Liver (tissue), 9 donors: Measurements from ENCODE around the gene ZRANB1. TPM values are rescaled to one million over a fixed set of nuclear protein-coding genes. Genes with fewer than 3 reads are reported as not detected.

Source experiments
- DNase-seq: peaks from one replicate; pipeline ENCODE4 v3.0.0-alpha.2; 2017; ENCODE audit warnings: low spot score
- H3K27ac ChIP-seq, 2 donors: one replicate each; pipeline ENCODE4 v1.7.0; 2013; ENCODE audit warnings: inconsistent platforms in 2 of 2, low read length in 2 of 2, control low read depth in 1 of 2, low read depth in 1 of 2, mild to moderate bottlenecking in 1 of 2
- H3K27me3 ChIP-seq, 4 donors: one replicate each; pipeline versions ENCODE4 v1.6.1 to v1.7.0; 2013; ENCODE audit warnings: low read length in 3 of 4, inconsistent platforms in 1 of 4, mild to moderate bottlenecking in 1 of 4, moderate library complexity in 1 of 4; ENCODE audit not compliant: control insufficient read depth in 4 of 4, insufficient read depth in 4 of 4
- H3K36me3 ChIP-seq, 4 donors: one replicate each; pipeline versions ENCODE4 v1.6.1 to v1.7.0; 2013; ENCODE audit warnings: low read length in 3 of 4, mild to moderate bottlenecking in 3 of 4, low read depth in 1 of 4, moderate library complexity in 1 of 4; ENCODE audit not compliant: control insufficient read depth in 4 of 4, insufficient read depth in 3 of 4
- H3K4me1 ChIP-seq, 4 donors: one replicate each; pipeline versions ENCODE4 v1.6.1 to v1.7.0; 2013; ENCODE audit warnings: low read length in 3 of 4, mild to moderate bottlenecking in 3 of 4, moderate library complexity in 1 of 4; ENCODE audit not compliant: control insufficient read depth in 4 of 4, insufficient read depth in 4 of 4
- H3K4me3 ChIP-seq, 3 donors: one replicate each; pipeline versions ENCODE4 v1.6.1 to v1.7.0; 2013; ENCODE audit warnings: low read length in 3 of 3, control low read depth in 1 of 3, low read depth in 1 of 3, mild to moderate bottlenecking in 1 of 3
- H3K9ac ChIP-seq, 2 donors: one replicate each; pipeline ENCODE4 v1.7.0; 2013; ENCODE audit warnings: low read length in 2 of 2, mild to moderate bottlenecking in 2 of 2, moderate library complexity in 2 of 2, control low read depth in 1 of 2, low read depth in 1 of 2
- H3K9me3 ChIP-seq, 4 donors: one replicate each; pipeline versions ENCODE4 v1.6.1 to v1.7.0; 2013; ENCODE audit warnings: low read length in 3 of 4; ENCODE audit not compliant: control insufficient read depth in 4 of 4
- EGR1 ChIP-seq, 2 donors: IDR thresholded peaks; 2 replicates each; pipeline ENCODE4 v1.6.1; 2016 to 2018; ENCODE audit warnings: antibody characterized with exemption in 2 of 2, low read depth in 2 of 2
- FOXA1 ChIP-seq: IDR thresholded peaks from 2 replicates; pipeline ENCODE4 v1.6.1; 2016; ENCODE audit warnings: antibody characterized with exemption
- FOXA2 ChIP-seq: IDR thresholded peaks from 2 replicates; pipeline ENCODE4 v1.6.1; 2016; ENCODE audit warnings: antibody characterized with exemption
- GABPA ChIP-seq, 2 donors: IDR thresholded peaks in 1 of 2; conservative IDR thresholded peaks in 1 of 2; 2 replicates each; pipeline ENCODE4 v1.6.1; 2016; ENCODE audit warnings: antibody characterized with exemption in 2 of 2, mild to moderate bottlenecking in 1 of 2, moderate library complexity in 1 of 2
- HNF4G ChIP-seq: IDR thresholded peaks from 2 replicates; pipeline ENCODE4 v1.6.1; 2016; ENCODE audit warnings: antibody characterized with exemption
- JUND ChIP-seq, 2 donors: IDR thresholded peaks; 2 replicates each; pipeline ENCODE4 v1.6.1; 2016; ENCODE audit warnings: antibody characterized with exemption in 2 of 2
- NR2F2 ChIP-seq: IDR thresholded peaks from 2 replicates; pipeline ENCODE4 v1.6.1; 2016; ENCODE audit warnings: antibody characterized with exemption
- RAD21 ChIP-seq, 2 donors: IDR thresholded peaks; 2 replicates each; pipeline ENCODE4 v1.6.1; 2016; ENCODE audit warnings: antibody characterized with exemption in 2 of 2, mild to moderate bottlenecking in 2 of 2
- SP1 ChIP-seq: IDR thresholded peaks from 2 replicates; pipeline ENCODE4 v1.6.1; 2018; ENCODE audit warnings: antibody characterized with exemption, mild to moderate bottlenecking
- YY1 ChIP-seq: IDR thresholded peaks from 2 replicates; pipeline ENCODE4 v1.6.1; 2016; ENCODE audit warnings: antibody characterized with exemption, mild to moderate bottlenecking
- WGBS: extraction: QIAGEN DNeasy Blood & Tissue Kit; methylation state at CpG from one replicate; pipeline ENCODE4 v1.1.7; 2013; 5-methylcytosine and 5-hydroxymethylcytosine counted together
- polyA plus RNA-seq, 2 donors: library from polyadenylated mRNA; stranded (reverse) in 1 of 2; unstranded in 1 of 2; fragments of 200-250 nt in 1 of 2; fragments of >200 nt in 1 of 2; fragmentation: Nextera tagmentation in 1 of 2; extraction: Ambion mirVana in 1 of 2; gene quantifications; one replicate each; pipeline versions ENCODE4 v1.2.1 to v1.2.3, GENCODE V29; 2013 to 2015
- total RNA-seq, 2 donors: library from RNA; depleted of rRNA; stranded (reverse); fragments of >200 nt; gene quantifications; one replicate each; pipeline ENCODE4 v1.2.3, GENCODE V29; 2014
- TF ChIP-seq, protein P1 (sequence below): IDR thresholded peaks from 2 replicates; pipeline ENCODE4 v1.6.1; 2016; ENCODE audit warnings: antibody characterized with exemption, mild to moderate bottlenecking
- TF ChIP-seq, protein P2 (sequence below): fragments of 150-350 bp; IDR thresholded peaks from 2 replicates; pipeline ENCODE4 v1.5.1; 2017; ENCODE audit warnings: improper control_type of control experiment, low read depth, low read length; ENCODE audit not compliant: missing input control
- TF ChIP-seq, protein P3 (sequence below): IDR thresholded peaks from 2 replicates; pipeline ENCODE4 v1.6.1; 2016; ENCODE audit warnings: antibody characterized with exemption
- donor health status: healthy.
- donor health status: healthy.
- donor health status: healthy.
- donor health status: healthy.
- donor health status: healthy.

The ZRANB1 gene
- total and polyA plus RNA-seq, 4 donors = 6.2 to 32.5 (median 14.4) TPM

DNA sequence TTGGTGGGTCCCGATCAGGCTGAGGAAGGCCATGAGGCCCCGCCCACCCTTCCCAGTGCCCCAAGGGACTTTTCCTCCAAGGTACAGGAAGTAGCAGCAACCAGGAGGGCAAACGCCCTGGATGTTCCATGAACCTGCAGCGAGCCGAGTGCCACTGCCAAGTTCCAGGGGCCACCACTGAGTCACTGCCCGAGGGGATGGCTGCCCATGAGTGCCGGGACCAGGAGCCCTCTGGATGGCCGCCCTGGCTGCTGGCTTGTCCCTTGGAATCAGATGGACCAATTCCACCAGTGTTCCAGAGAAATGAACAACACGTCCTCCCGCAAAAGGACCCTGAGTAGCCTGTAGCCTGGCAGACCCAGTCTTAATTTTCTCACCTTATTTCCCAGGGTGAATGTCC lies 74.2 kb downstream of the ZRANB1 start:
- Histone ChIP-seq H3K4me1 (peaks cover 0 to 4% (median 2%) of the 10 kb centered on the region in 4 donors), H3K27me3 (no peaks in the 10 kb centered on the region), H3K9me3 (peaks cover 0 to 2% (median 0%) of the 10 kb centered on the region in 4 donors), H3K9ac (no peak overlapping the region), H3K36me3 (no peaks in the 10 kb centered on the region), H3K27ac (peak overlapping the region; percentile 17 to 31), H3K4me3 (no peak overlapping the region)
- no peak for DNase-seq
- WGBS = 84% methylated on average over 10 of the region's 10 CpGs
- TF ChIP-seq RAD21 (IDR thresholded peaks at IDR 0.05) (no peak), GABPA (IDR thresholded peaks at IDR 0.05 in 1 of 2, conservative IDR thresholded peaks at IDR 0.05 in 1 of 2) (no peak), HNF4G (no peak), YY1 (no peak)
- TF ChIP-seq, protein P1, sequence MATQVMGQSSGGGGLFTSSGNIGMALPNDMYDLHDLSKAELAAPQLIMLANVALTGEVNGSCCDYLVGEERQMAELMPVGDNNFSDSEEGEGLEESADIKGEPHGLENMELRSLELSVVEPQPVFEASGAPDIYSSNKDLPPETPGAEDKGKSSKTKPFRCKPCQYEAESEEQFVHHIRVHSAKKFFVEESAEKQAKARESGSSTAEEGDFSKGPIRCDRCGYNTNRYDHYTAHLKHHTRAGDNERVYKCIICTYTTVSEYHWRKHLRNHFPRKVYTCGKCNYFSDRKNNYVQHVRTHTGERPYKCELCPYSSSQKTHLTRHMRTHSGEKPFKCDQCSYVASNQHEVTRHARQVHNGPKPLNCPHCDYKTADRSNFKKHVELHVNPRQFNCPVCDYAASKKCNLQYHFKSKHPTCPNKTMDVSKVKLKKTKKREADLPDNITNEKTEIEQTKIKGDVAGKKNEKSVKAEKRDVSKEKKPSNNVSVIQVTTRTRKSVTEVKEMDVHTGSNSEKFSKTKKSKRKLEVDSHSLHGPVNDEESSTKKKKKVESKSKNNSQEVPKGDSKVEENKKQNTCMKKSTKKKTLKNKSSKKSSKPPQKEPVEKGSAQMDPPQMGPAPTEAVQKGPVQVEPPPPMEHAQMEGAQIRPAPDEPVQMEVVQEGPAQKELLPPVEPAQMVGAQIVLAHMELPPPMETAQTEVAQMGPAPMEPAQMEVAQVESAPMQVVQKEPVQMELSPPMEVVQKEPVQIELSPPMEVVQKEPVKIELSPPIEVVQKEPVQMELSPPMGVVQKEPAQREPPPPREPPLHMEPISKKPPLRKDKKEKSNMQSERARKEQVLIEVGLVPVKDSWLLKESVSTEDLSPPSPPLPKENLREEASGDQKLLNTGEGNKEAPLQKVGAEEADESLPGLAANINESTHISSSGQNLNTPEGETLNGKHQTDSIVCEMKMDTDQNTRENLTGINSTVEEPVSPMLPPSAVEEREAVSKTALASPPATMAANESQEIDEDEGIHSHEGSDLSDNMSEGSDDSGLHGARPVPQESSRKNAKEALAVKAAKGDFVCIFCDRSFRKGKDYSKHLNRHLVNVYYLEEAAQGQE = no peak

DNA sequence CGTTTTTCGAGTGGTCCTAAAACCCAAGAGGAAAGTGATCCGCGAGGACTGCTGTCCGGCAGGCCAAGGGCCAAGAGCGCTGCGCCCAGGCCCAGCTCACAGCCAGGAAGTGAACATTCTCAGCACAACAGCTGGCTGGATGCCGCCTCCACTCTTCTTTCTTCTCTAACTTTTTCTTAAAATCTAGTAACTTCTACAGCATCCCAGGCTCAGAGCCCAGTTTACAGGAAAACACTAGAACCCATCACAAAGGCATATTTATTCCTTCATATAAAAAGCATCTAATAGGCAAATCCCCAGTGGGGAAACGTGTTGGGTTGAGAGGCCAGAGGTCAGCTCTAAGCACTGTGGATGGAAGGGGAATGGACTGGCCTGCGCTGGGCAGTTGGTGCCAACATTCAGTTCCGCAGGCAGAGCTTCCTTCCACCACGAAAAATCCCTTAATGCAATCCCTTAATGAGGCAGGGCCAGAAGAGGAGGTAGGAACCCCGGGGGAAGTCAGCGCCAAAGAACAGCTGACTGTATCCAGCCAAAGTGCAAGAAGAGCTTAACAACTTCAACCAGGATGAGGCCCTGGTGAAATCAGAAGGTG lies 74.8 kb downstream of the ZRANB1 start:
- H3K4me3 ChIP-seq = no peak overlapping the region
- no peaks in the 10 kb centered on the region for H3K27me3 ChIP-seq
- H3K9ac ChIP-seq = no peak overlapping the region
- TF ChIP-seq NR2F2 (peak; percentile 40), FOXA2 (no peak)
- no peaks in the 10 kb centered on the region for H3K36me3 ChIP-seq
- H3K9me3 ChIP-seq = peaks cover 0 to 2% (median 0%) of the 10 kb centered on the region in 4 donors
- no peak for DNase-seq
- 79% methylated on average over 14 of the region's 14 CpGs for WGBS
- peaks cover 0 to 4% (median 2%) of the 10 kb centered on the region in 4 donors for H3K4me1 ChIP-seq
- peak overlapping the region; percentile 17 to 31 for H3K27ac ChIP-seq

DNA sequence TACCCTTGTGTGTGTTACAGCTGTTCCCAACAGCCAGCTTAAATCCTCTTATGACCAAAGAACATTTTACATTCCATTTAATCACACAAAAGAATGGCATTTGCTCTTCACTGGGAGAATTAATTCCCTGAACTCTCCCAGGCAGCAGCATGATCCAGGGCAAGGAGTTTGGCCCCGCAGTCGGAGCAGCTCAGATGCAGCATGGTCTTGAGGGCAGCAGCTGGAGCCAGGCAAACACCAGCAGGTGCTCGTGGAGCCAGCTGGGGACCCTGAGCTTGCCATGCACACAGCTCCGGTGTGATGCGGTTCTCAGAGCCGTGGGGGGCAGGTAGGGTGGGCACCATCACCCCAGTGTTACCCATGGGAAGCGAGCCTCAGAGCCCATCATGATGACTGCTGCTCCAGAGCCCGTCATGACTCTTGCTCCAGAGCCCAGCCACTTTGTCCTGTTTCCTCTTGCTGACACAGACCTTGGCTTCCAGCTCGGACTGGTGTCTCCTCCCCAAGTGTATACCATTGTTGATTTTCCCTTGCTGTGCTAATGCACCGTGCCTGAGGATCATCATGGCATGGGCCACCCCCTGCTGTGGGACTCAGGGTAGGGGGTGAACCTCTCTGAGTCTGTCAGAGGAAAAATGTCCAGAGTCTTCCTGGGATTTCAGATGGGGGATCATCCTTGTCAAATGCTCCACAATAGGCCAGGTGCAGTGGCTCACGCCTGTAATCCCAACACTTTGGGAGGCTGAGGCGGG lies 75.8 kb downstream of the ZRANB1 start:
- peaks cover 0 to 4% (median 2%) of the 10 kb centered on the region in 4 donors for H3K4me1 ChIP-seq
- H3K4me3 ChIP-seq = no peak overlapping the region
- no peak for DNase-seq
- peaks cover 0 to 2% (median 0%) of the 10 kb centered on the region in 4 donors for H3K9me3 ChIP-seq
- H3K36me3 ChIP-seq = no peaks in the 10 kb centered on the region
- 84% methylated on average over 12 of the region's 12 CpGs for WGBS
- no peak for TF ChIP-seq YY1
- TF ChIP-seq JUND (IDR thresholded peaks at IDR 0.05) = no peak
- TF ChIP-seq RAD21 (IDR thresholded peaks at IDR 0.05) = no peak
- no peak for TF ChIP-seq FOXA1
- TF ChIP-seq, protein P2, sequence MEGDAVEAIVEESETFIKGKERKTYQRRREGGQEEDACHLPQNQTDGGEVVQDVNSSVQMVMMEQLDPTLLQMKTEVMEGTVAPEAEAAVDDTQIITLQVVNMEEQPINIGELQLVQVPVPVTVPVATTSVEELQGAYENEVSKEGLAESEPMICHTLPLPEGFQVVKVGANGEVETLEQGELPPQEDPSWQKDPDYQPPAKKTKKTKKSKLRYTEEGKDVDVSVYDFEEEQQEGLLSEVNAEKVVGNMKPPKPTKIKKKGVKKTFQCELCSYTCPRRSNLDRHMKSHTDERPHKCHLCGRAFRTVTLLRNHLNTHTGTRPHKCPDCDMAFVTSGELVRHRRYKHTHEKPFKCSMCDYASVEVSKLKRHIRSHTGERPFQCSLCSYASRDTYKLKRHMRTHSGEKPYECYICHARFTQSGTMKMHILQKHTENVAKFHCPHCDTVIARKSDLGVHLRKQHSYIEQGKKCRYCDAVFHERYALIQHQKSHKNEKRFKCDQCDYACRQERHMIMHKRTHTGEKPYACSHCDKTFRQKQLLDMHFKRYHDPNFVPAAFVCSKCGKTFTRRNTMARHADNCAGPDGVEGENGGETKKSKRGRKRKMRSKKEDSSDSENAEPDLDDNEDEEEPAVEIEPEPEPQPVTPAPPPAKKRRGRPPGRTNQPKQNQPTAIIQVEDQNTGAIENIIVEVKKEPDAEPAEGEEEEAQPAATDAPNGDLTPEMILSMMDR = no peak
- TF ChIP-seq, protein P3, sequence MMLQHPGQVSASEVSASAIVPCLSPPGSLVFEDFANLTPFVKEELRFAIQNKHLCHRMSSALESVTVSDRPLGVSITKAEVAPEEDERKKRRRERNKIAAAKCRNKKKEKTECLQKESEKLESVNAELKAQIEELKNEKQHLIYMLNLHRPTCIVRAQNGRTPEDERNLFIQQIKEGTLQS = no peak
- TF ChIP-seq EGR1 (IDR thresholded peaks at IDR 0.05; ENCODE audit: low read depth in 2 of 2) = no peak
- no peak for TF ChIP-seq SP1
- H3K27me3 ChIP-seq = no peaks in the 10 kb centered on the region
- peak overlapping the region in 1 of 2 donors; percentile 10 for H3K27ac ChIP-seq
- H3K9ac ChIP-seq = no peak overlapping the region
